Osteoblast (primary cell): ENCODE data around the gene BYSL. TPM values are rescaled to one million over a fixed set of nuclear protein-coding genes. Genes with fewer than 3 reads are reported as not detected.
A peak's percentile ranks its signal among the peaks of the same experiment; 100 is the strongest.
"Not testable (repeated sequence)": the region's sequence is repeated elsewhere in the genome, so short reads cannot be mapped to it uniquely, and the experiment has no call there.

Experiments
- DNase-seq: peaks from one replicate; pipeline ENCODE4 v3.0.0; 2011; ENCODE audit warnings: low spot score, mixed read lengths; ENCODE audit not compliant: insufficient read length; ENCODE audit errors: missing footprints
- H2AFZ ChIP-seq: 2 replicates; pipeline ENCODE4 v1.6.0; 2011; ENCODE audit warnings: mild to moderate bottlenecking, low read length
- H3K27ac ChIP-seq: 2 replicates; pipeline ENCODE4 v1.5.1; 2011; ENCODE audit warnings: mild to moderate bottlenecking, low read depth, low read length, moderate library complexity
- H3K27me3 ChIP-seq: 2 replicates; pipeline ENCODE4 v1.6.0; 2012; ENCODE audit warnings: mild to moderate bottlenecking, control low read depth, inconsistent platforms, low read length, moderate library complexity; ENCODE audit not compliant: insufficient read depth
- H3K36me3 ChIP-seq: 2 replicates; pipeline ENCODE4 v1.5.1; 2011; ENCODE audit warnings: mild to moderate bottlenecking, low read length, control low read depth, moderate library complexity; ENCODE audit not compliant: insufficient read depth
- H3K4me1 ChIP-seq: 2 replicates; pipeline ENCODE4 v1.5.1; 2011; ENCODE audit warnings: mild to moderate bottlenecking, low read length, control low read depth, moderate library complexity; ENCODE audit not compliant: insufficient read depth
- H3K4me2 ChIP-seq: 2 replicates; pipeline ENCODE4 v1.6.0; 2011; ENCODE audit warnings: mild to moderate bottlenecking, low read length; ENCODE audit not compliant: insufficient read depth
- H3K4me3 ChIP-seq: fragments of 200-600 bp; sonication (generic); 3 replicates; pipeline ENCODE4 v1.5.1; 2012; ENCODE audit warnings: mild to moderate bottlenecking, low read length, inconsistent platforms; ENCODE audit not compliant: insufficient read depth
- H3K79me2 ChIP-seq: 2 replicates; pipeline ENCODE4 v1.6.0; 2012; ENCODE audit warnings: mild to moderate bottlenecking, low read length, control low read depth, inconsistent platforms; ENCODE audit not compliant: insufficient read depth
- H3K9me3 ChIP-seq: 2 replicates; pipeline ENCODE4 v1.5.1; 2011; ENCODE audit warnings: low read depth, low read length, control low read depth
- H4K20me1 ChIP-seq: 2 replicates; pipeline ENCODE4 v1.6.0; 2012; ENCODE audit warnings: mild to moderate bottlenecking, low read length, control low read depth; ENCODE audit not compliant: insufficient read depth
- total RNA-seq: library from RNA; depleted of rRNA; stranded (reverse); fragments of >200 nt; gene quantifications from 2 replicates; pipeline ENCODE4 v1.2.3, GENCODE V29; 2012
- TF ChIP-seq, protein P1 (sequence below): IDR thresholded peaks from 2 replicates; pipeline ENCODE4 v1.5.1; 2011; ENCODE audit warnings: mild to moderate bottlenecking, low read depth, low read length, moderate library complexity; ENCODE audit errors: extremely low read depth

The BYSL gene
- total RNA-seq, 1 donor = 11.6 TPM

- peaks cover 45% of the 10 kb centered on the region for H3K79me2 ChIP-seq
- peak; percentile 97 for DNase-seq
- H3K36me3 ChIP-seq = peaks cover 16% of the 10 kb centered on the region
- H3K27ac ChIP-seq = peak within 1 kb of the TSS; percentile 89
- H3K27me3 ChIP-seq = no peaks in the 10 kb centered on the region
- H4K20me1 ChIP-seq = peaks cover 30% of the 10 kb centered on the region
- H3K4me2 ChIP-seq = peak within 1 kb of the TSS; percentile 97
- TF ChIP-seq, protein P1, sequence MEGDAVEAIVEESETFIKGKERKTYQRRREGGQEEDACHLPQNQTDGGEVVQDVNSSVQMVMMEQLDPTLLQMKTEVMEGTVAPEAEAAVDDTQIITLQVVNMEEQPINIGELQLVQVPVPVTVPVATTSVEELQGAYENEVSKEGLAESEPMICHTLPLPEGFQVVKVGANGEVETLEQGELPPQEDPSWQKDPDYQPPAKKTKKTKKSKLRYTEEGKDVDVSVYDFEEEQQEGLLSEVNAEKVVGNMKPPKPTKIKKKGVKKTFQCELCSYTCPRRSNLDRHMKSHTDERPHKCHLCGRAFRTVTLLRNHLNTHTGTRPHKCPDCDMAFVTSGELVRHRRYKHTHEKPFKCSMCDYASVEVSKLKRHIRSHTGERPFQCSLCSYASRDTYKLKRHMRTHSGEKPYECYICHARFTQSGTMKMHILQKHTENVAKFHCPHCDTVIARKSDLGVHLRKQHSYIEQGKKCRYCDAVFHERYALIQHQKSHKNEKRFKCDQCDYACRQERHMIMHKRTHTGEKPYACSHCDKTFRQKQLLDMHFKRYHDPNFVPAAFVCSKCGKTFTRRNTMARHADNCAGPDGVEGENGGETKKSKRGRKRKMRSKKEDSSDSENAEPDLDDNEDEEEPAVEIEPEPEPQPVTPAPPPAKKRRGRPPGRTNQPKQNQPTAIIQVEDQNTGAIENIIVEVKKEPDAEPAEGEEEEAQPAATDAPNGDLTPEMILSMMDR = no peak
- peaks cover 35% of the 10 kb centered on the region for H3K4me1 ChIP-seq
- no peaks in the 10 kb centered on the region for H3K9me3 ChIP-seq
- peak within 1 kb of the TSS; percentile 96 for H2AFZ ChIP-seq
- H3K4me3 ChIP-seq = peak within 1 kb of the TSS; percentile 95
These were observed 20.2 kb downstream of the BYSL start, which contains the start of gene CCND3 for GRCh38 chr6:41941280-41942066. Gene CCND3 (minus strand): TSS chr6:41941808. CDS start chr6:41941649, 159 bp downstream.

DNA sequence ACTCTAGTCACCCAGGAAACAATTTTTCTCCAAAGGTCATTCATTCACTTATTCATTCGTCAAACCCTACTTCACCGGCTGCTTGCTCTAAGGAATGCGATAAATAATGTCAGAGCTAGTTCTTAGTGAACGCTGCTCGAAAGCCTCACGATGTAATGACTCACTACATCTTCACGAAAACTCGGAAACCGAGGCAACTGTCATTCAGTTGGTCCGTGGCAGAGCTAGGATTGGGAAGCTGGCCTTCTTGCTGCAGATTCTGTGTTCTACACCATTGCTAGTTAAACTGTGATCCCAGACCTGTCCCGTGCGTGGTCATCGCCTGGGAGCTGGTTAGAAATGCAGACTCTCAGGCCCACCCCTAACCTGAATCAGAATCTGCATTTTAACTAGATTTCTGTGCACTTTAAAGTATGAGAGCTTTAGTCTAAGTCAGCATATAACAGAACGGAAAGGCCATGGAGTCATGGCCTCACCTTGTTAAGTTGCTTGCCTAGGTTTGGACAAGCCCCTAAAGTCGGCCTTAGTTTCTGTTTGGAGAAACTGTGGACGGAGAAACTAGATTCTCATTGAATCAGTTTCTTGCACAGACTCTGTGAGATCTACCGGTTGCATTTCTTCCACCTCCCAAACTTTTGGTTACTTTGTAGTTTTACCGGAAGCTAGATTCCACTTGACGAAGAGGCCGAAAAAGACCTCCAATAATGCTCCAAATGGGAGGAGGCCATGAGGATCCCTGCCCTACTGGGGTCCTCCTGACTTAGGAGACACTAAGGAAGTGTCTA lies 21.0 kb downstream of the BYSL start:
- Histone ChIP-seq H3K36me3 (peaks cover 8% of the 10 kb centered on the region), H3K9me3 (no peaks in the 10 kb centered on the region), H4K20me1 (peaks cover 22% of the 10 kb centered on the region), H3K27ac (peak overlapping the region; percentile 89), H2AFZ (peak overlapping the region; percentile 96), H3K4me2 (peak overlapping the region; percentile 97), H3K79me2 (peaks cover 40% of the 10 kb centered on the region), H3K4me3 (peak overlapping the region; percentile 95), H3K4me1 (peaks cover 31% of the 10 kb centered on the region), H3K27me3 (no peaks in the 10 kb centered on the region)
- DNase-seq = no peak
- TF ChIP-seq, protein P1 = no peak

DNA sequence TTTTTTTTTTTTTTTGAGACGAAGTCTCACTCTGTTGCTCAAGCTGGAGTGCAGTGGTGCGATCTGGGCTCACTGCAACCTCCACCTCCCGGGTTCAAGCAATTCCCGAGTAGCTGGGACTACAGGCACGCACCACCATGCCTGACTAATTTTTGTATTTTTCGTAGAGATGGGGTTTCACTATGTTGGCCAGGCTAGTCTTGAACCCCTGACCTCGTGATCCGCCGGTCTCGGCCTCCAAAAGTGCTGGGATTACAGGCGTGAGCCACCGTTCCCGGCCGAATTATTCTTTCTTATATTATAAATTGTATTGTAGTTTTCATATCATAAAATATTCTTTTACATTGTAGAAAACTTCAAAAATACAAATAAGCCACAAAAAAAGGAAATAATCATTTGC lies 21.6 kb downstream of the BYSL start:
- H2AFZ ChIP-seq, H3K36me3 ChIP-seq, H3K4me3 ChIP-seq, H3K4me2 ChIP-seq, DNase-seq, H3K27ac ChIP-seq, H3K9me3 ChIP-seq, H3K27me3 ChIP-seq: not testable (repeated sequence)
- peaks cover 16% of the 10 kb centered on the region for H4K20me1 ChIP-seq
- peaks cover 34% of the 10 kb centered on the region for H3K79me2 ChIP-seq
- peaks cover 31% of the 10 kb centered on the region for H3K4me1 ChIP-seq

DNA sequence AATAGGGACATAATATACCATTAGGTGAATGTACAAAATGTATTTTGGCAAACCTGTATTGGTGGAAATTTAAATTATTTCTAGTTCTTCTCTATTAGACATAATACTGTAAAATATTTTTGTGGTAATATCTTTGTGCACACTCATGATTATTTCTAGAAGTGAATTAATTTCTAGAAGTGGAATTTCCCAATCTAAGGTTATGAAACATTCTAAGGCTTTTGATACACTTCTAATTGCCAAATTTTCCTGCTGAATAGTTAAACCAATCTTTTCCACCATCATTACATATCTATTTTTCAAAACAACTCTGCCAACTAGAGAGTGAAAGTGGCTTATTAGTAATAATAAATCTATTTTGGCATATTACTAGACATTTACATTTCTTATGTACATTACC lies 22.2 kb downstream of the BYSL start:
- Histone ChIP-seq H4K20me1 (peaks cover 15% of the 10 kb centered on the region), H3K27ac (no peak overlapping the region), H3K4me1 (peaks cover 28% of the 10 kb centered on the region), H3K36me3 (no peaks in the 10 kb centered on the region), H3K79me2 (peaks cover 29% of the 10 kb centered on the region), H3K4me3 (no peak overlapping the region), H2AFZ (no peak overlapping the region), H3K4me2 (no peak overlapping the region), H3K27me3 (no peaks in the 10 kb centered on the region), H3K9me3 (no peaks in the 10 kb centered on the region)
- DNase-seq = no peak
- TF ChIP-seq, protein P1 = no peak
